ENCODE results near the gene TBXA2R. TPM values are rescaled to one million over a fixed set of nuclear protein-coding genes. Genes with fewer than 3 reads are reported as not detected.

TBXA2R gene
- total and polyA plus RNA-seq, 2 donors from 2014 or later, result 6.7 to 8.8 TPM

DNA sequence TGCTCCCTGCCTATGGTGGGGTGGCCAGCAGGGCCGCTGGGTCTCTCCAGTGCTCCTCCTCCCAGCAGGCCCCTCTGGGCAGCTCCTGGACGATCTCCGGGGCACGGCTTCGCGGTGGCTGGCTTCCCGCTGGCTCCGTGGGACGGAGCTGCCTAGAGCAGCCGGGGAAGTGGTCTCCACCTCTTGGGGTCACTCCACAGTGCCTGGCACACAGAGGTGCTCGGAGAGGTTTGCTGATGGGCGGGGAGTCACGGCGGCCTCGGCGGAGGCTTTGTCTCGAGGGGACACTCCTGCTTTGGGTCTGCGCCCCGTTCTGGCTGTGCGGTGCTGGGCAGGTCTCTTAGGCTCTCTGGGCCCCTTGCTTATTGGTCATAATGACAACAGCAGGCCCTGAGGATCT lies 29.8 kb upstream of the TBXA2R start:
- H3K27me3 ChIP-seq (ENCODE audit: control insufficient read depth, insufficient read depth, low read length), result no peaks in the 10 kb centered on the region
- no peaks in the 10 kb centered on the region for H3K4me1 ChIP-seq (ENCODE audit: control insufficient read depth in 2 of 3, insufficient read depth in 2 of 3, low read depth in 1 of 3, low read length in 3 of 3)
- H3K9me3 ChIP-seq (ENCODE audit: control insufficient read depth in 2 of 3, insufficient read depth in 1 of 3, low read length in 3 of 3), result no peaks in the 10 kb centered on the region
- TF ChIP-seq, protein P1, sequence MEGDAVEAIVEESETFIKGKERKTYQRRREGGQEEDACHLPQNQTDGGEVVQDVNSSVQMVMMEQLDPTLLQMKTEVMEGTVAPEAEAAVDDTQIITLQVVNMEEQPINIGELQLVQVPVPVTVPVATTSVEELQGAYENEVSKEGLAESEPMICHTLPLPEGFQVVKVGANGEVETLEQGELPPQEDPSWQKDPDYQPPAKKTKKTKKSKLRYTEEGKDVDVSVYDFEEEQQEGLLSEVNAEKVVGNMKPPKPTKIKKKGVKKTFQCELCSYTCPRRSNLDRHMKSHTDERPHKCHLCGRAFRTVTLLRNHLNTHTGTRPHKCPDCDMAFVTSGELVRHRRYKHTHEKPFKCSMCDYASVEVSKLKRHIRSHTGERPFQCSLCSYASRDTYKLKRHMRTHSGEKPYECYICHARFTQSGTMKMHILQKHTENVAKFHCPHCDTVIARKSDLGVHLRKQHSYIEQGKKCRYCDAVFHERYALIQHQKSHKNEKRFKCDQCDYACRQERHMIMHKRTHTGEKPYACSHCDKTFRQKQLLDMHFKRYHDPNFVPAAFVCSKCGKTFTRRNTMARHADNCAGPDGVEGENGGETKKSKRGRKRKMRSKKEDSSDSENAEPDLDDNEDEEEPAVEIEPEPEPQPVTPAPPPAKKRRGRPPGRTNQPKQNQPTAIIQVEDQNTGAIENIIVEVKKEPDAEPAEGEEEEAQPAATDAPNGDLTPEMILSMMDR (IDR thresholded peaks at IDR 0.05; ENCODE audit: borderline replicate concordance, extremely low read depth, insufficient read depth), result no peak
- H3K36me3 ChIP-seq (ENCODE audit: control insufficient read depth in 2 of 3, insufficient read depth in 3 of 3, low read length in 3 of 3), result peaks cover 0 to 4% (median 4%) of the 10 kb centered on the region in 3 donors
- no peak overlapping the region for H3K4me3 ChIP-seq (ENCODE audit: low read length in 3 of 3)
- no peak for FAIRE-seq
- intact Hi-C loops (cut with DNase I), result no loop called here
- no peak overlapping the region for H3K27ac ChIP-seq (ENCODE audit: low read depth in 2 of 2, low read length in 2 of 2)
- DNase-seq, result no peak
- no peak overlapping the region for H3K9ac ChIP-seq (ENCODE audit: low read length in 3 of 3)

GRCh38 chr19:3634496-3635045 lies 27.9 kb upstream of the TBXA2R start:
- FAIRE-seq (no peak), DNase-seq (no peak)
- no peak overlapping the region for H3K4me3 ChIP-seq (ENCODE audit: low read length in 3 of 3)
- H3K27me3 ChIP-seq (ENCODE audit: control insufficient read depth, insufficient read depth, low read length), result no peaks in the 10 kb centered on the region
- no peaks in the 10 kb centered on the region for H3K4me1 ChIP-seq (ENCODE audit: control insufficient read depth in 2 of 3, insufficient read depth in 2 of 3, low read depth in 1 of 3, low read length in 3 of 3)
- TF ChIP-seq, protein P1 (IDR thresholded peaks at IDR 0.05; ENCODE audit: borderline replicate concordance, extremely low read depth, insufficient read depth), result no peak
- intact Hi-C loops (cut with DNase I), result no loop called here
- H3K9ac ChIP-seq (ENCODE audit: low read length in 3 of 3), result no peak overlapping the region
- no peaks in the 10 kb centered on the region for H3K9me3 ChIP-seq (ENCODE audit: control insufficient read depth in 2 of 3, insufficient read depth in 1 of 3, low read length in 3 of 3)
- H3K36me3 ChIP-seq (ENCODE audit: control insufficient read depth in 2 of 3, insufficient read depth in 3 of 3, low read length in 3 of 3), result peaks cover 0 to under 1% (median under 1%) of the 10 kb centered on the region in 3 donors
- no peak overlapping the region for H3K27ac ChIP-seq (ENCODE audit: low read depth in 2 of 2, low read length in 2 of 2)

GRCh38 chr19:3633559-3633988 lies 26.9 kb upstream of the TBXA2R start:
- FAIRE-seq, result no peak
- no peaks in the 10 kb centered on the region for H3K36me3 ChIP-seq (ENCODE audit: control insufficient read depth in 2 of 3, insufficient read depth in 3 of 3, low read length in 3 of 3)
- no peaks in the 10 kb centered on the region for H3K27me3 ChIP-seq (ENCODE audit: control insufficient read depth, insufficient read depth, low read length)
- intact Hi-C loops (cut with DNase I), result no loop called here
- H3K9me3 ChIP-seq (ENCODE audit: control insufficient read depth in 2 of 3, insufficient read depth in 1 of 3, low read length in 3 of 3), result no peaks in the 10 kb centered on the region
- DNase-seq, result no peak
- no peak overlapping the region for H3K27ac ChIP-seq (ENCODE audit: low read depth in 2 of 2, low read length in 2 of 2)
- TF ChIP-seq, protein P1 (IDR thresholded peaks at IDR 0.05; ENCODE audit: borderline replicate concordance, extremely low read depth, insufficient read depth), result no peak
- no peaks in the 10 kb centered on the region for H3K4me1 ChIP-seq (ENCODE audit: control insufficient read depth in 2 of 3, insufficient read depth in 2 of 3, low read depth in 1 of 3, low read length in 3 of 3)
- no peak overlapping the region for H3K4me3 ChIP-seq (ENCODE audit: low read length in 3 of 3)
- H3K9ac ChIP-seq (ENCODE audit: low read length in 3 of 3), result no peak overlapping the region
